Spleen (tissue), 11 donors: ENCODE measurements around the gene LYZL1. TPM values are rescaled to one million over a fixed set of nuclear protein-coding genes. Genes with fewer than 3 reads are reported as not detected.
"Not testable (repeated sequence)": the region's sequence is repeated elsewhere in the genome, so short reads cannot be mapped to it uniquely, and the experiment has no call there.

ENCODE experiments used
- DNase-seq: peaks from one replicate; pipeline ENCODE4 v3.0.0-alpha.2; 2020
- H3K27ac ChIP-seq, 8 donors: fragments of 200-600 bp; sonication (generic) in 7 of 8; 1 replicate in 4 of 8; 2 replicates in 4 of 8; pipeline versions ENCODE4 v1.5.0 to v1.8.0; 2016 to 2021; ENCODE audit warnings: inconsistent platforms in 4 of 8, mild to moderate bottlenecking in 4 of 8, moderate library complexity in 1 of 8
- H3K27me3 ChIP-seq, 7 donors: fragments of 200-600 bp; sonication (generic) in 6 of 7; replicated peaks in 1 of 7; 1 replicate in 4 of 7; 2 replicates in 3 of 7; pipeline versions ENCODE4 v1.5.0 to v1.8.0; 2016 to 2021; ENCODE audit warnings: inconsistent platforms in 3 of 7, mild to moderate bottlenecking in 1 of 7
- H3K36me3 ChIP-seq, 6 donors: fragments of 200-600 bp; sonication (generic) in 5 of 6; 1 replicate in 4 of 6; 2 replicates in 2 of 6; pipeline versions ENCODE4 v1.5.0 to v1.8.0; 2016 to 2021; ENCODE audit warnings: inconsistent platforms in 2 of 6
- H3K4me1 ChIP-seq, 6 donors: fragments of 200-600 bp; sonication (generic) in 5 of 6; 1 replicate in 3 of 6; 2 replicates in 3 of 6; pipeline versions ENCODE4 v1.5.0 to v1.8.0; 2016 to 2021; ENCODE audit warnings: inconsistent platforms in 3 of 6
- H3K4me3 ChIP-seq, 8 donors: fragments of 200-600 bp; sonication (generic) in 7 of 8; 1 replicate in 4 of 8; 2 replicates in 4 of 8; pipeline versions ENCODE4 v1.5.0 to v1.8.0; 2016 to 2021; ENCODE audit warnings: inconsistent platforms in 4 of 8, mild to moderate bottlenecking in 4 of 8, moderate library complexity in 2 of 8
- H3K9me3 ChIP-seq, 8 donors: fragments of 200-600 bp; sonication (generic) in 7 of 8; 1 replicate in 4 of 8; 2 replicates in 4 of 8; pipeline versions ENCODE4 v1.5.0 to v1.8.0; 2016 to 2021; ENCODE audit warnings: inconsistent platforms in 4 of 8
- POLR2A ChIP-seq, 3 donors: fragments of 450-650 bp; IDR thresholded peaks; one replicate each; pipeline ENCODE4 v1.5.1; 2017; ENCODE audit warnings: antibody characterized with exemption in 3 of 3, mild to moderate bottlenecking in 1 of 3
- POLR2AphosphoS5 ChIP-seq, 3 donors: sonication (generic); formaldehyde crosslinking; IDR thresholded peaks; one replicate each; pipeline ENCODE4 v1.5.1; 2017; ENCODE audit warnings: antibody characterized with exemption in 3 of 3
- WGBS, 5 donors: extraction: QIAGEN DNeasy Blood & Tissue Kit in 3 of 5; methylation state at CpG; one replicate each; pipeline versions ENCODE4 v1.1.5 to v1.1.7; 2013 to 2018; 5-methylcytosine and 5-hydroxymethylcytosine counted together
- intact Hi-C: fragments of 100-400 bp; cut with DNase I; formaldehyde crosslinking; loops from one replicate; pipeline ENCODE4 v1.15.0; 2023; ENCODE audit warnings: low total_unique reads
- polyA plus RNA-seq, 3 donors: library from polyadenylated mRNA; stranded (reverse); fragments of 200-250 nt; gene quantifications; one replicate each; pipeline ENCODE4 v1.2.1, GENCODE V29; 2013
- total RNA-seq, 7 donors: library from RNA; depleted of rRNA in 3 of 7; stranded (reverse); fragments of >200 nt in 3 of 7; fragmentation: NEBNext Ultra II Directional in 4 of 7; extraction: Animal tissue kit (Norgen Biotek cat#: 25700) in 4 of 7; gene quantifications; one replicate each; pipeline versions ENCODE4 v1.1.0 to v1.2.1, GENCODE V29; 2016 to 2021
- TF ChIP-seq, protein P1 (sequence below), 11 experiments: fragments of 200-600 bp in 7 of 11; fragments of 450-650 bp in 4 of 11; sonication (generic) in 4 of 11; IDR thresholded peaks in 8 of 11; conservative IDR thresholded peaks in 3 of 11; 1 replicate in 7 of 11; 2 replicates in 4 of 11; pipeline versions ENCODE4 v1.4.0 to v1.8.0; 2016 to 2021; ENCODE audit warnings: antibody characterized with exemption in 11 of 11, inconsistent platforms in 4 of 11, mild to moderate bottlenecking in 1 of 11
- donor health status: healthy with polysubstance abuse.
- donor health status: DM: no; HTN: no; CAD: no; lungs with moderate emphysema.
- donor health status: DM: no; HTN: no; CAD: no.
- donor health status: Bipolar disorder and iron deficiency.
- donor health status: healthy.
- donor health status: DM: no; HTN: no; CAD: no.
- donor health status: DM: yes; HTN: yes; CAD: no.

Gene LYZL1
- total and polyA plus RNA-seq, 10 donors, result not detected

DNA sequence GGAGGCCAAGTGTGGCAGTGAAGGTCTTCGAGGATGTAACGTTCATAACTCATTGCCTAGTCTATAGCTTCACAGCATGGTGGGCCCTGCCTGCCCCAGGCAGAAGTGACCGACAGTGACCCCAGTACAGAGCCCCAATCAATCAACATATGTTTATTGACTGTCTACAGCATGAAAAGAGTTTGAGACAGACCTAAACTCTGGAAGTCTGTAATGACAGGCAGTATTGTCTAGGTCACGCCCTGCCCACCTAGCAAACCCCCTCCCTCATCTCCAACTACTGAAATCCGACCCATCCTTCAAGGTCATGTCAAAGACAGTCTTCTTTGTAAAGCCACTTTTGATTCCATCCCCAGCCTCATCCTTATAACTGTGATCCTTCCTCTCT lies 43.9 kb downstream of the LYZL1 start:
- Histone ChIP-seq H3K9me3 (peaks cover 0 to 5% (median 0%) of the 10 kb centered on the region in 8 donors), H3K27ac (no peak overlapping the region), H3K4me1 (no peaks in the 10 kb centered on the region), H3K4me3 (no peak overlapping the region), H3K36me3 (no peaks in the 10 kb centered on the region), H3K27me3 (peaks cover 0 to 11% (median 0%) of the 10 kb centered on the region in 7 donors)
- WGBS, 5 donors, result 59 to 65% (median 62%) methylated on average over 5 of the region's 5 CpGs
- intact Hi-C loops, result no loop called here
- DNase-seq, result no peak
- TF ChIP-seq POLR2A (IDR thresholded peaks at IDR 0.05) (no peak), POLR2AphosphoS5 (IDR thresholded peaks at IDR 0.05) (no peak)
- TF ChIP-seq, protein P1, sequence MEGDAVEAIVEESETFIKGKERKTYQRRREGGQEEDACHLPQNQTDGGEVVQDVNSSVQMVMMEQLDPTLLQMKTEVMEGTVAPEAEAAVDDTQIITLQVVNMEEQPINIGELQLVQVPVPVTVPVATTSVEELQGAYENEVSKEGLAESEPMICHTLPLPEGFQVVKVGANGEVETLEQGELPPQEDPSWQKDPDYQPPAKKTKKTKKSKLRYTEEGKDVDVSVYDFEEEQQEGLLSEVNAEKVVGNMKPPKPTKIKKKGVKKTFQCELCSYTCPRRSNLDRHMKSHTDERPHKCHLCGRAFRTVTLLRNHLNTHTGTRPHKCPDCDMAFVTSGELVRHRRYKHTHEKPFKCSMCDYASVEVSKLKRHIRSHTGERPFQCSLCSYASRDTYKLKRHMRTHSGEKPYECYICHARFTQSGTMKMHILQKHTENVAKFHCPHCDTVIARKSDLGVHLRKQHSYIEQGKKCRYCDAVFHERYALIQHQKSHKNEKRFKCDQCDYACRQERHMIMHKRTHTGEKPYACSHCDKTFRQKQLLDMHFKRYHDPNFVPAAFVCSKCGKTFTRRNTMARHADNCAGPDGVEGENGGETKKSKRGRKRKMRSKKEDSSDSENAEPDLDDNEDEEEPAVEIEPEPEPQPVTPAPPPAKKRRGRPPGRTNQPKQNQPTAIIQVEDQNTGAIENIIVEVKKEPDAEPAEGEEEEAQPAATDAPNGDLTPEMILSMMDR (IDR thresholded peaks at IDR 0.05 in 8 of 11, conservative IDR thresholded peaks at IDR 0.05 in 3 of 11), result no peak

DNA sequence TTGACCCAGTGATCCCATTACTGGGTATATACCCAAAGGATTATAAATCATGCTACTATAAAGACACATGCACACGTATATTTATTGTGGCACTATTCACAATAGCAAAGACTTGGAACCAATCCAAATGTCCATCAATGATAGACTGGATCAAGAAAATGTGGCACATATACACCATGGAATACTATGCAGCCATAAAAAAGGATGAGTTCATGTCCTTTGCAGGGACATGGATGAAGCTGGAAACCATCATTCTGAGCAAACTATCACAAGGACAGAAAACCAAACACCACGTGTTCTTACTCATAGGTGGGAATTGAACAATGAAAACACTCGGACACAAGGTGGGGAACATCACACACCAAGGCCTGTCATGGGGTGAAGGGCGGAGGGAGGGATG lies 48.7 kb downstream of the LYZL1 start:
- DNase-seq, intact Hi-C loops, H3K4me3 ChIP-seq, H3K4me1 ChIP-seq, H3K27ac ChIP-seq, H3K36me3 ChIP-seq: not testable (repeated sequence)
- H3K9me3 ChIP-seq, result peaks cover 0 to 11% (median 0%) of the 10 kb centered on the region in 8 donors
- H3K27me3 ChIP-seq, result peaks cover 0 to 11% (median 0%) of the 10 kb centered on the region in 7 donors
- WGBS, 5 donors, result 81 to 95% (median 84%) methylated on average over 3 to 4 of the region's 4 CpGs

DNA sequence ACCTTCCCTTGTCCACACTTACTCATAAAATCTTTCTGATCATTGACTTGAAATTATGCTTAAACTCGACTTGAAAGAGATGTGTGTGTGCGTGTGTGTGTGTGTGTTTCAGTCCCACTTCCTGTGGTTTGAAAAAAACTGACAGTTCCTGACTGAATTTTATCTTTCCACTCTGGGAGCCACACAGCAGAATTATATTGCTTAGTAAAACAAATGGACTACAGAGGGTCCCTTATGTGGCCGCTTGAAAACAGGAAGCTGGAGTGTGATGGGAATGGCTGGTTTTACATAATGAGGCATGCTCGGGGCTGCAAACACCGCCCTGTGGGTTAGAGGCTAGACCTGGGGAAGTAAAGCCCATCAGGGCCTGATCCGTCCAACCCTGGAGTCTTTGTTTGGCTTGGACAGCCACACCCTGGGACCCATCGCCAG lies 54.8 kb downstream of the LYZL1 start:
- H3K4me3 ChIP-seq, result no peak overlapping the region
- no peaks in the 10 kb centered on the region for H3K4me1 ChIP-seq
- H3K9me3 ChIP-seq, result peaks cover 0 to 13% (median 0%) of the 10 kb centered on the region in 8 donors
- no peak for TF ChIP-seq POLR2AphosphoS5 (IDR thresholded peaks at IDR 0.05)
- peaks cover 0 to 12% (median 0%) of the 10 kb centered on the region in 7 donors for H3K27me3 ChIP-seq
- no peak for DNase-seq
- no peak overlapping the region for H3K27ac ChIP-seq
- intact Hi-C loops, result no loop called here
- no peaks in the 10 kb centered on the region for H3K36me3 ChIP-seq
- 28 to 41% (median 40%) methylated on average over 7 of the region's 7 CpGs for WGBS, 5 donors

DNA sequence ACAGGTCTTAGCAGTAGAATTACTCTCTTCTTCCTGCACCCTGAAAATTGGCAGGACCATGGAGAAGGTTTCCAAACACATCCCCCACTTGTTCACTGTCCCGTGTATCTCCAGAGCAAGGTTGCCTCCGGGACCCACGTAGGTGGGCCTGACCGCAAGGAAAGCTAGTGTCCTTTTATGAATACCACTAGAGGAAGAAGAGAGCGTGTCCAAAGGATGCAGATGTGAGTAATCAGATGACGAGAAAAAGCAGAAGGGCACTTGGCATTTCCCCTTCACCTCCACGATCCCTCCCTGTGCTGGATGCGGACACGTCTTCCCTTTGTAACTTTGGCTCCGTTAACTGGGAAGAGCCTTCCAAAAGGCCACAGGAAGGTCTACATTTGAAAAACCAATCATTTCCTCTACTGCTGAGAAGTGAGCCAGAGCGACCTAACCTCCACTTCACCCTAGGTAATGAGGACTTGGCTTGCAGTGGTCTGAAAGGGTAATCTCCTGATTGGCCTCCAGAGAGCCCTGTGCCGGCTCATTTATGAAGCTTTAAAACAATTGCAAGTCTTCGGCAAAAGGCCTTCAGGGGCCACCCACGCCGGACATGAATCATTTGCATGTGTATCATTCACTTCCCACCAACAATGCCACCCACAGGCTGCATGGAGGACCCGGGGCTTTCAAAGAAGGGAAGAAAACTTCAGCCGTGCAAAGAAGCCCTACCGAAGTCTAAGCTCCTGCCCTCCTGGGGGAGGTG lies 55.4 kb downstream of the LYZL1 start:
- Histone ChIP-seq H3K27me3 (peaks cover 0 to 12% (median 0%) of the 10 kb centered on the region in 7 donors), H3K9me3 (peaks cover 0 to 13% (median 0%) of the 10 kb centered on the region in 8 donors), H3K4me3 (no peak overlapping the region), H3K27ac (no peak overlapping the region), H3K36me3 (no peaks in the 10 kb centered on the region), H3K4me1 (no peaks in the 10 kb centered on the region)
- WGBS, 5 donors, result 46 to 59% (median 49%) methylated on average over 16 to 18 of the region's 18 CpGs
- TF ChIP-seq, protein P1 (IDR thresholded peaks at IDR 0.05 in 8 of 11, conservative IDR thresholded peaks at IDR 0.05 in 3 of 11), result no peak
- DNase-seq, result no peak
- intact Hi-C loops, result no loop called here

DNA sequence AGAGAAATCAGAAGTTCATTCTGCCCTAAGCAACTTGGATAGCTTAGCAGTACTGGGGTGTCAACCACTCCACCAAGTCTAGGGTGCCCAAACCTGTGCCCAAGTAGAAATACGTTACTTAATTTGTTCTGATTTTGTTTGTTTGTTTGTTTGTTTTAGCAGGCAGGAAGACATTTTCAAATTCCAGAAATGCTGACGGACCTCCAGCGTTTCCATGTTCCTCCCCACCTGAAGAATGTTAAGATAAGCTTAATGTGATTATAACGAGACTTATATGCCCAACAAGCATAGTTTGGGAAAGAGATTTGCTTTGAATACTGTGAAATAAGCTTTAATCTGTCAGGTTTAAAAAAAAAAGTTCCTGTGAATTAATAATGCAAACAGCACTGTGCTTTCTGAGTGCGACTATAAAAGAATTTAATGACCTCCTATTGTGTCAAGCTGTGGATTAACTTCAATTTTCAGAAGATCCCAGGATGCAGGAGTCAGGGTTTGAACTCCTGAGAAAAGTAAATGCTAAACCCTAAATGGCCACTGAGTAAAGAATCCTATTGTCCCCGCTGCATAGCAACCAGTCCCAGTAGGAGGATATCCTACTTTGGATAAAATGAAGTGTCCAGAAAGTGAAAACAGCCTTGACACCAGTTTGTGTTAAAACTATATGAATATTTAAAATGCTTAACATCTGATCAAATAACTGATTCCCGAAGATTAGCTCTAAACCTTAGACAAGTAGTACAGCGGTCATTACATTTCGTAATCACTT lies 56.5 kb downstream of the LYZL1 start:
- intact Hi-C loops, result no loop called here
- Histone ChIP-seq H3K9me3 (peaks cover 0 to 13% (median 0%) of the 10 kb centered on the region in 8 donors), H3K27ac (no peak overlapping the region), H3K4me1 (no peaks in the 10 kb centered on the region), H3K27me3 (peaks cover 0 to 12% (median 0%) of the 10 kb centered on the region in 7 donors), H3K36me3 (no peaks in the 10 kb centered on the region), H3K4me3 (no peak overlapping the region)
- 88 to 96% (median 91%) methylated on average over 9 of the region's 9 CpGs for WGBS, 5 donors
- no peak for DNase-seq
- TF ChIP-seq POLR2A (IDR thresholded peaks at IDR 0.05) (no peak), POLR2AphosphoS5 (IDR thresholded peaks at IDR 0.05) (no peak)
- TF ChIP-seq, protein P1 (IDR thresholded peaks at IDR 0.05 in 8 of 11, conservative IDR thresholded peaks at IDR 0.05 in 3 of 11), result no peak
